Gastrocnemius medialis (tissue), 4 donors: ENCODE data around the gene ADGRB3. TPM values are rescaled to one million over a fixed set of nuclear protein-coding genes. Genes with fewer than 3 reads are reported as not detected.

Experiments
- ATAC-seq, 2 donors: fragments of 150-250 bp; one replicate each; pipeline ENCODE4 v1.9.1; 2016
- DNase-seq, 2 donors: peaks; one replicate each; pipeline ENCODE4 v3.0.0-alpha.2; 2019
- H3K27ac ChIP-seq, 4 donors: fragments of 200-600 bp; sonication (generic); 1 replicate in 1 of 4; 2 replicates in 3 of 4; pipeline ENCODE4 v1.5.1; 2016 to 2018; ENCODE audit warnings: mild to moderate bottlenecking in 2 of 4, moderate library complexity in 1 of 4
- H3K27me3 ChIP-seq, 3 donors: fragments of 200-600 bp; sonication (generic) in 2 of 3; 1 replicate in 1 of 3; 2 replicates in 2 of 3; pipeline versions ENCODE4 v1.5.1 to v1.6.0; 2016 to 2019; ENCODE audit warnings: mild to moderate bottlenecking in 1 of 3, moderate library complexity in 1 of 3
- H3K36me3 ChIP-seq, 2 donors: fragments of 200-600 bp; sonication (generic) in 1 of 2; one replicate each; pipeline ENCODE4 v1.5.1; 2017 to 2018
- H3K4me1 ChIP-seq, 2 donors: fragments of 200-600 bp; sonication (generic) in 1 of 2; one replicate each; pipeline ENCODE4 v1.5.1; 2016 to 2017; ENCODE audit warnings: mild to moderate bottlenecking in 2 of 2
- H3K4me3 ChIP-seq, 4 donors: fragments of 200-600 bp; sonication (generic) in 3 of 4; 1 replicate in 1 of 4; 2 replicates in 3 of 4; pipeline ENCODE4 v1.5.1; 2016 to 2019; ENCODE audit warnings: mild to moderate bottlenecking in 2 of 4
- H3K9me3 ChIP-seq, 3 donors: fragments of 200-600 bp; sonication (generic) in 2 of 3; 1 replicate in 1 of 3; 2 replicates in 2 of 3; pipeline ENCODE4 v1.5.1; 2016 to 2019
- POLR2A ChIP-seq, 2 donors: fragments of 450-650 bp; IDR thresholded peaks; one replicate each; pipeline ENCODE4 v1.6.1; 2017; ENCODE audit warnings: antibody characterized with exemption in 2 of 2, mild to moderate bottlenecking in 2 of 2, moderate library complexity in 2 of 2
- in situ Hi-C, 4 donors: fragments of 200-750 bp; cut with MboI; loops; one replicate each; pipeline versions ENCODE4 v1.15.0 to v1.8.0; 2017; ENCODE audit warnings: low sequenced_read_pairs in 4 of 4
- intact Hi-C: fragments of 100-400 bp; cut with DNase I; formaldehyde crosslinking; loops from one replicate; pipeline ENCODE4 v1.15.1; 2023; ENCODE audit warnings: low total_unique reads
- total RNA-seq, 4 donors: library from RNA; depleted of rRNA; stranded (reverse); fragments of >200 nt; gene quantifications; one replicate each; pipeline versions ENCODE4 v1.1.0 to v1.2.3, GENCODE V29; 2016
- TF ChIP-seq, protein P1 (sequence below), 5 experiments: fragments of 450-650 bp in 3 of 5; fragments of 200-600 bp in 2 of 5; sonication (generic) in 2 of 5; IDR thresholded peaks in 4 of 5; conservative IDR thresholded peaks in 1 of 5; 1 replicate in 4 of 5; 2 replicates in 1 of 5; pipeline ENCODE4 v1.5.1; 2016 to 2019; ENCODE audit warnings: antibody characterized with exemption in 5 of 5, mild to moderate bottlenecking in 3 of 5, moderate library complexity in 3 of 5

Gene ADGRB3
- total RNA-seq, 4 donors from 2014 or later: 0.56 to 0.58 (median 0.58) TPM; not detected in 1

DNA sequence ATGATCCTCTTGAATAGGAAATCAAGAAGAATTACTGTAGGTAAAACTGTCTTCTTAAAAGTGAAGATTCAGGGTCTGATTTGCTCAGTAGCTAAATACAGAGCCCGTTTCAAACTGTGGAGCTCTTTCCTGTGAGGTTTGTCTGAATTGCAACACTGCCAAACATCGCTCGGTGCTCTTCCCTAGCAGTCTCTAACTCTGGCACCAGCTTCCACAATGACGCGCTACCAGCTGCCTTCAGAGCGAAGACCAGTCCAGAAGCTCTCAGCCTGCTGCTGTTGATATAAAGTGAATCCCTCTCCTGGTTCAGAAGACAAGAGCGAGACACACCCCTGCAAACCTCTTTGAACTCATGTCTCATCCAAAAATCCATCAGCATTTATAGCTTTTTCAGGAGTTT is 714.7 kb downstream of the ADGRB3 start:
- intact Hi-C loops: no loop called here
- ATAC-seq (no peak), DNase-seq (no peak)
- Histone ChIP-seq H3K4me1 (no peaks in the 10 kb centered on the region), H3K36me3 (no peaks in the 10 kb centered on the region), H3K4me3 (no peak overlapping the region), H3K9me3 (no peaks in the 10 kb centered on the region), H3K27me3 (no peaks in the 10 kb centered on the region), H3K27ac (no peak overlapping the region)
- TF ChIP-seq, protein P1, sequence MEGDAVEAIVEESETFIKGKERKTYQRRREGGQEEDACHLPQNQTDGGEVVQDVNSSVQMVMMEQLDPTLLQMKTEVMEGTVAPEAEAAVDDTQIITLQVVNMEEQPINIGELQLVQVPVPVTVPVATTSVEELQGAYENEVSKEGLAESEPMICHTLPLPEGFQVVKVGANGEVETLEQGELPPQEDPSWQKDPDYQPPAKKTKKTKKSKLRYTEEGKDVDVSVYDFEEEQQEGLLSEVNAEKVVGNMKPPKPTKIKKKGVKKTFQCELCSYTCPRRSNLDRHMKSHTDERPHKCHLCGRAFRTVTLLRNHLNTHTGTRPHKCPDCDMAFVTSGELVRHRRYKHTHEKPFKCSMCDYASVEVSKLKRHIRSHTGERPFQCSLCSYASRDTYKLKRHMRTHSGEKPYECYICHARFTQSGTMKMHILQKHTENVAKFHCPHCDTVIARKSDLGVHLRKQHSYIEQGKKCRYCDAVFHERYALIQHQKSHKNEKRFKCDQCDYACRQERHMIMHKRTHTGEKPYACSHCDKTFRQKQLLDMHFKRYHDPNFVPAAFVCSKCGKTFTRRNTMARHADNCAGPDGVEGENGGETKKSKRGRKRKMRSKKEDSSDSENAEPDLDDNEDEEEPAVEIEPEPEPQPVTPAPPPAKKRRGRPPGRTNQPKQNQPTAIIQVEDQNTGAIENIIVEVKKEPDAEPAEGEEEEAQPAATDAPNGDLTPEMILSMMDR (IDR thresholded peaks at IDR 0.05 in 4 of 5, conservative IDR thresholded peaks at IDR 0.05 in 1 of 5): no peak
- no peak for TF ChIP-seq POLR2A (IDR thresholded peaks at IDR 0.05)
- in situ Hi-C loops: no loop called here

DNA sequence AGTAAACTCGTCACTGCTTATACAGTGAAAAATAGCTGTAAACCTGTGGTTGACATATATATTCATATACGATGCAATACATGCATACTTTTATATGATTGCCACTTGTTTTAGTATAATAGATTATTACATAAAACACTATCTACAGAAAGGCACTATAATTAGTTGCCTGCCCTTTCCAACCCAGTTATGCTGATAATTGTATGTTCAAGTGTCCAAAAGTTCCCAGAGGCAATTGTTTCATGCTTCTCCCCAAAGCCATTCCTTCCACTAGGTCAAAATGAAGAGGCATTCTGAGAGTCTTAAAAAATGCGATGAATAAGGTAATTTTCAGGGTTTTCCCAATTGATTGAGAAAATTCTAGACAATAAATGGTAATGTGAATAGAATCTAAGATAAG is 727.1 kb downstream of the ADGRB3 start:
- H3K36me3 ChIP-seq: no peaks in the 10 kb centered on the region
- H3K27me3 ChIP-seq: no peaks in the 10 kb centered on the region
- H3K27ac ChIP-seq: no peak overlapping the region
- H3K9me3 ChIP-seq: no peaks in the 10 kb centered on the region
- DNase-seq (no peak), ATAC-seq (no peak)
- no peaks in the 10 kb centered on the region for H3K4me1 ChIP-seq
- TF ChIP-seq, protein P1 (IDR thresholded peaks at IDR 0.05 in 4 of 5, conservative IDR thresholded peaks at IDR 0.05 in 1 of 5): no peak
- no peak for TF ChIP-seq POLR2A (IDR thresholded peaks at IDR 0.05)
- in situ Hi-C loops (no loop called here), intact Hi-C loops (no loop called here)
- H3K4me3 ChIP-seq: no peak overlapping the region

DNA sequence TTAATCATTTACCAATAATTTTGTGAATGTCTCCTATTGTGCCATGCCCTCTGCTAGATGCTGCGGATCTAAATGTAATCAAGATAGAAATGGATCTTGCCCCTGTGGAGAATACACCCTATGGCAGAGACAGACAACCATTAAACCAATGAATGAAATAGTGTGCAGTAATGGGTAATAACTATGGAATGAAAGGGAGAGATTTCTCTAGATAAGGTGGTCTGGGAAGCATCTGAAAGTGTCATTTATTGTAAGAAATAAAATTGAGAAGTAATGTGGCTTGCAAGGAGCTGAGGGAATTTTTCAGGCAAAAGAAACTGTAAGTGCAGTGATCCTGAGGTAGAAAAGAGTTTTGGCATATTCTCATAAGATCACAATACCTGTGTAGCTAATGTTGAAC is 731.7 kb downstream of the ADGRB3 start:
- in situ Hi-C loops: no loop called here
- ATAC-seq: no peak

DNA sequence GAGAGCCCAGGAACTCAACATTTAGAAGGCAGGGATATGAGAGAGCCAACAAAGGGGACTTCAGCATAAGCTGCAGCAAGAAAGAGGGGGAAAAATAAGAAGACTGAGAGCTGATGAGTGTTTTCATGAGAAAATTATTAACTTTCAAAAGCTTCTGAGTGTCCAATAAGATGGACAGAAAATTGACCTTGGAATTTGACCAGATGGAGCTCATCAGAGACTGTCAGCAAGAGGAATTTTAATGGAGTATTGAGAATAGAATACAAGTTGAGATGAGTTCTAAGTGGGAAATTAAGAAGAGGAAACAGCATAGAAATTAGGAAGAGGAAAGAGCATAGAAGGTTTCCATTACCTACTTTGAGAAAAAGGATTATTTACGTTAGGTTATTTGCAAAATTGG is 733.5 kb downstream of the ADGRB3 start:
- H3K27me3 ChIP-seq: no peaks in the 10 kb centered on the region
- H3K27ac ChIP-seq: no peak overlapping the region
- H3K36me3 ChIP-seq: no peaks in the 10 kb centered on the region
- H3K9me3 ChIP-seq: no peaks in the 10 kb centered on the region
- intact Hi-C loops: no loop called here
- TF ChIP-seq, protein P1 (IDR thresholded peaks at IDR 0.05 in 4 of 5, conservative IDR thresholded peaks at IDR 0.05 in 1 of 5): no peak
- TF ChIP-seq POLR2A (IDR thresholded peaks at IDR 0.05): no peak
- no peak overlapping the region for H3K4me3 ChIP-seq
- DNase-seq (no peak), ATAC-seq (no peak)
- in situ Hi-C loops: no loop called here
- H3K4me1 ChIP-seq: no peaks in the 10 kb centered on the region

More for the DNA sequence above, 731.7 kb downstream of the ADGRB3 start:
- H3K27ac ChIP-seq: no peak overlapping the region
- H3K4me1 ChIP-seq: no peaks in the 10 kb centered on the region
- no peak overlapping the region for H3K4me3 ChIP-seq
- H3K36me3 ChIP-seq: no peaks in the 10 kb centered on the region
- intact Hi-C loops: no loop called here
- no peaks in the 10 kb centered on the region for H3K27me3 ChIP-seq
- TF ChIP-seq POLR2A (IDR thresholded peaks at IDR 0.05): no peak
- TF ChIP-seq, protein P1 (IDR thresholded peaks at IDR 0.05 in 4 of 5, conservative IDR thresholded peaks at IDR 0.05 in 1 of 5): no peak
- DNase-seq: no peak
- H3K9me3 ChIP-seq: no peaks in the 10 kb centered on the region

DNA sequence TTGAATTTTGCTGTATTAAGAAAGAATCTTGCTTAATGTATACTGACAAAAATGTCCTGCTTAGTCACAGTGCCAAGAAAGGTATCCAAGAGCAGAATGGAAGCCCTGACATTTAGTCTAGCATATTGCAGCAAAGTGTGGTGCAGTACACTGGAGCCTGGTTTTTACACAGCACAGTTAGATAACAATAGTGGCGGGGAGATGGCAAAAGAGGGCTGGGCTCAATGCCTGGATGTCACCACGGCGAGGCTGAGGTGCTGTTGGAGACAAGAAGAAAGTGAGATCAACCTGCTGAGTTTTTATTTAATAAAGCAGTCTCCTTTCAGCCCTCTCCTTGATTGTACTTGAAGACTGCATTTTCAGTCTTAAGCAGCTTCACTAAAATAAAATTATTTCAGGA is 735.7 kb downstream of the ADGRB3 start:
- no peak for ATAC-seq
- Histone ChIP-seq H3K4me3 (no peak overlapping the region), H3K4me1 (no peaks in the 10 kb centered on the region), H3K27me3 (no peaks in the 10 kb centered on the region), H3K9me3 (no peaks in the 10 kb centered on the region), H3K27ac (no peak overlapping the region), H3K36me3 (no peaks in the 10 kb centered on the region)
- in situ Hi-C loops (no loop called here), intact Hi-C loops (no loop called here)
- TF ChIP-seq POLR2A (IDR thresholded peaks at IDR 0.05): no peak
- TF ChIP-seq, protein P1 (IDR thresholded peaks at IDR 0.05 in 4 of 5, conservative IDR thresholded peaks at IDR 0.05 in 1 of 5): no peak
- DNase-seq: no peak
